ENCODE data around the gene TPSB2.
"Not testable (repeated sequence)": the region's sequence is repeated elsewhere in the genome, so short reads cannot be mapped to it uniquely, and the experiment has no call there.

DNA sequence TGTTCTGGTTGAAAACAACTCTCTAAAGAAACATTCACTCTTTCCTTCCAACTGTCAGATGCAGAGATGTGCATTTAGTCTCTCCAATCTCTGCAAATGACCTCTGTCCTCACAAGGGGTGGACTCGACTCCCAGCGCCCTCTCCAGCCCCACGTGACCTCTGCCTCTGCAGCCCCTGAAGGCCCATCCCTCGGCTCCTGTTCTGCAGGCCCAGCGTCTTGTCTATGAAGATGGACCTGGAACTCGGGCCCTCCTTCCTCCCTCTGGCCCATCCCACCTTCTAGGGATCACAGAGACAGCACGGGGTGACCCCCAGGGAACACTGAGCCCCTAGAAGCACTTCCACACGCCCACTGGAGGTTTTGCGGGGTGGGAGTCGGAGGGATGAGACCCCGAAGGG, 13.4 kb upstream of the TPSB2 start:
- TF ChIP-seq, protein P1, sequence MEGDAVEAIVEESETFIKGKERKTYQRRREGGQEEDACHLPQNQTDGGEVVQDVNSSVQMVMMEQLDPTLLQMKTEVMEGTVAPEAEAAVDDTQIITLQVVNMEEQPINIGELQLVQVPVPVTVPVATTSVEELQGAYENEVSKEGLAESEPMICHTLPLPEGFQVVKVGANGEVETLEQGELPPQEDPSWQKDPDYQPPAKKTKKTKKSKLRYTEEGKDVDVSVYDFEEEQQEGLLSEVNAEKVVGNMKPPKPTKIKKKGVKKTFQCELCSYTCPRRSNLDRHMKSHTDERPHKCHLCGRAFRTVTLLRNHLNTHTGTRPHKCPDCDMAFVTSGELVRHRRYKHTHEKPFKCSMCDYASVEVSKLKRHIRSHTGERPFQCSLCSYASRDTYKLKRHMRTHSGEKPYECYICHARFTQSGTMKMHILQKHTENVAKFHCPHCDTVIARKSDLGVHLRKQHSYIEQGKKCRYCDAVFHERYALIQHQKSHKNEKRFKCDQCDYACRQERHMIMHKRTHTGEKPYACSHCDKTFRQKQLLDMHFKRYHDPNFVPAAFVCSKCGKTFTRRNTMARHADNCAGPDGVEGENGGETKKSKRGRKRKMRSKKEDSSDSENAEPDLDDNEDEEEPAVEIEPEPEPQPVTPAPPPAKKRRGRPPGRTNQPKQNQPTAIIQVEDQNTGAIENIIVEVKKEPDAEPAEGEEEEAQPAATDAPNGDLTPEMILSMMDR (IDR thresholded peaks at IDR 0.05): not testable (repeated sequence)
- TF ChIP-seq EP300, POLR2AphosphoS5 (IDR thresholded peaks at IDR 0.05): not testable (repeated sequence)
